Effector CD4-positive, alpha-beta T cell (primary cell): ENCODE results near the gene TENT5C.

ENCODE experiments used
- DNase-seq: peaks from one replicate; pipeline ENCODE4 v3.0.0-alpha.2; 2020

TENT5C gene

DNA sequence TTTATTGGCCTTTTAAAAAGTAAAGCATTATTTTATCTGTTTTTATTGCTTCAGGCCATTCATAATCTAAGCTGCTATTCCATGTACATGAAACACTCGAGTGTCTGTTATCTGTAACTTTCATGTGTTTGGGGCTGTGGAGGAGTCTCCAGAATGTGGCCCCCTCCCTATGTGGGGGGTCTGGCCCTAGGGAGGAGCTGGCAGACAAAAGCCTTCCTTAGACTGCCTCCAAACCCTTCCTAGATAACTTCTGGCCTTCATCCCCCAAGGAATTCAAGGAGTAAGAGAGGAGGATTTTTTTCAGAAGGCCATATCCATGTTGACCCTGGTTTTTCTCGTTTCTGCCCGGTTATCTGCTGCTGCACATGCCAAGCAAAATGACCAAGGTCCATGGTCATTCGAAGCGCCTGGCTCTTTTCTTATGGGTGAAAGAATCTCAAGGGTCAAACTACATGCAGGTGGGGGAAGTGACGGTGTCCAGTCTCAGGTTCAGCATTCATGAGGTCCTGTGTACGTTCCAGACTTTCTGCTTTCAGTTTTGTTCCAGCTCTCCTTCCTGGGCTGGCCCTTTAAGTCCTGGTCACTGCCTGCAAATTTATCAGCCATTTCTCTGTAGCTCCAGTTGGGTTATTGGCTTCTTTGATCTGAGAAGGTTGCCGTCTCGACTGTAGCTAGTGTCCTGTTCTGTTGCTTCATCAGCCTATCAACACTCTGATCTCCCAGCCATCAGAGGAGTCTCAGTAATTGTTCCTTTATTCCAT lies 8.3 kb downstream of the TENT5C start:
- no peak for DNase-seq

DNA sequence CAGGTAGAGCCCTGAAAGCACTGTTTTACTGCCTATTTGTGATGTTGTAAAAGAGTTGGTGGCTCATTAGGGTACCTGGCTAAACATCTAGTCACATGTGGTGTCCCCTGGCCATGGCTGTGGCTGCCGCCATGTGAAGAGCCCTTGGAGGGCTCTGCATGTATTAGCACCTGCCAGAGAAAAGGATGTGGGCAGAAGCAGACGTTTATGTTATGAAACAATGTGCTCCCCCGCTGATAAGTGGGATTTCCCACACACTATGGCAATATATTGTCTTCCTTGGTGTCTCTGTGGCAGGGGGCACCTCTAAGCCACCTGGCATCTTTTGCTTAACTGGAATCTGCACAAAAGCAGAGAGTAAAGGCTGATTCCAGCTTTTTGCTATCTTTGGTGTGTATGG lies 9.6 kb downstream of the TENT5C start:
- peak; percentile 17 for DNase-seq

DNA sequence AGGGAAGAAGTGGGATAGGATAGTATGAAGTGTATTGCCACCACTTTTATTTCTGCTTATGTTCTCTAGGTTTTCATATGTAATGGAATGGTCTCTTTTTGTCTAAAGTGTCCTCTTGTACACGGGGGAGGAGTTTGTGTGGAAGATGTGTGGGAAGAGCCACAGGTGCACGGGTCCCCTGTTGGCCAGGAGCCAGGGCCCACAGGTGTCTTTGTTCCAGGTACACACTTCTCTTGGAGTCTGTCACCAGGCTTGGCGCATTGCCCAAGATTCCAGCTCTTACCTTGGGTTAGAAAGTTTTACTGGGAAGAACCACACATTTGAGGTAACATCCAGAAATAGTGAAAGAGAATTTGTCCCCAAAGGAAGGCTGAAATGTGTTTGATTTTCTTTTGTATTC lies 10.5 kb downstream of the TENT5C start:
- no peak for DNase-seq

DNA sequence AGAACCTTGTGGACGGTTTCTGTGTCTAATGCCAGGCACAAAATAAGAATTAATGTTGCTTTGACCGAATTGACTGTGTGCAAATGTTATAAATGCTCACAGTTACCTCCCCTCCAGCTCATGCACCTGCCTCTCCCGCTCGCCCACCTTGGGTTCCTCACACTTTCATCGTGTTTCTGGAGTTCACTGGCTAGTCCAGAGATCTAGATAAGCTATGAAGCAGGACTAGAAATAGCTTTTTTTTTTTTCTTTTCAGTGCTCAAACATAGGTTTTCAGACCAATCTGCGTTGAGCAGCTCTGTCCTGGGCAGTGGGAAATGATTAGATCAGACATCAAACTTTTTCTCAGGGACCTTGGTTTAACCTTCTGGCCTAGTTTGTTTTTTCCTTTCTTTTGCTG lies 11.1 kb downstream of the TENT5C start:
- no peak for DNase-seq

DNA sequence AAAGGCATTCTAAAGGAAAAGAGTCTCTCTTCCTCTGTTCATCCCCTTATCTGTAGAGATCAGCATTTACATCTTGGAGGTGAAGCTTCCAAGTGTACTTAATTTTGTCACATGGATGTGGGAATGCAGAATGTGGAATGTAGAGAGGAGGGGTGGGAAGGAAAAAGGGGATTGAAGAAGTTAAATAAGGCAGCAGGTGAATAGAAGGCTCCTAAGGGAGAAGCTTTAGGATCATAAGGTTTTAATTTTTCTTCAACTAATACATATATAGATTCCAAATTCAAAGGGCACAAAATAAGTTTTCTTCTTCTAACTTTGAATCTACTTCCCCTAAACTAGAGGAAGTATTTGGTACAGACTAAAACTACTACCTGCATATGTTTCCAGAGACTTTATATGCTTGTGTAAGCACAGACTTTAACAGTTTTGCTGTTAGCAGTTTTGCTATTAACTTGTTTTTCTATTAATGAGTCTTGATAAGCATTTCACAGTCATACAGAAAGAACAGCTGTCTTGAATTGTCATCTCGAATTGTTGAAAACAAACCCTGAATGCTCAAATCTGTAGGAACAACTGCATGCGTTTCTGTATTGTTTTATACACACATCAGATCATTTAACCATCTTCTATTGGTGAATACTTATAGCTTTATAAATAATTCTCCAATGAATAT lies 12.7 kb downstream of the TENT5C start:
- DNase-seq, result no peak

DNA sequence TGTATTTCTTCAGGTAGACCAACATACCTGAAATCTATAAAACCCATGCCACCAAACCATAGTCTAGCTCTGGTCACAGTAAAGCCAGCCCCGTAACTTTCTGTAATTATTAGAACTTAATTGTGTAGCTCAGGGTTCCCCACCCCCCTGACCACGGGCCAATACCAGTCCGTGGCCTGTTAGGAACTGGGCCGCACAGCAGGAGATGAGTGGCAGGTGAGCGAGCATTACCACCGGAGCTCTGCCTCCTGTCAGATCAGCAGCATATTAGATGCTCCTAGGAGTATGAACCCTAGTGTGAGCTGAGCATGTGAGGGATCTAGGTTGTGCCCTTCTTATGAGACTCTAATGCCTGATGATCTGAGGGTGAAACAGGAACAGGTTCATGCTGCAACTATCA lies 14.6 kb downstream of the TENT5C start:
- DNase-seq, result no peak

DNA sequence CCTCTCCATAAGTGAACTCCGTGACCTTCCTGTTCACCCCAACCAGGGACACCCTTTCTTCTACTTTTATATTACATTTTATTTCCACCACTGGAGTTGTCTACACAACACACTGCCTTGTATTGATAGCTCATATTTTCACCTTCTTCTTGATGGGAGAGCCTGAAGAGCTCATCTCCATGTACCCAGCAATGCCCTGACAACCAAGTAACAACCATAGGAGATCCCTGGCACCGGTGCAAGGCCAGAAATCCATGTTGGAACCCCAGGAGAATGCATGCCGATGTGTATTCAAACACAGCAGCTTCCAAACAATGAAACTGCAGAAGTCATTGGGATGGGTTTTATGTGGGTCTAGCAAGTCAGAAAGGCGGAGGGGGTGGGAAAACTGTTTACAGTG lies 15.5 kb downstream of the TENT5C start:
- DNase-seq, result no peak

DNA sequence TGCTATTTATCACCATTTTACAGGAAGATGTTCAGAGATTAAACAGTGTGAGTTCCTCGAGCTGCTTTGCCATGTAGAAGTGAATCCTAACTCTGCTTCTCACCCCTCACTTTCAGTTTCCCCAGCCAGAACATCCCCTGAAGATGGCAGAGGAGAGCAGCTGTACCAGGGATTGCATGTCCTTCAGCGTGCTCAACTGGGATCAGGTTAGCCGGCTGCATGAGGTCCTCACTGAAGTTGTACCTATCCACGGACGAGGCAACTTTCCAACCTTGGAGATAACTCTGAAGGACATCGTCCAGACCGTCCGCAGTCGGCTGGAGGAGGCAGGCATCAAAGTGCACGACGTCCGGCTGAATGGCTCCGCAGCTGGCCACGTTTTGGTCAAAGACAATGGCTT lies 16.9 kb downstream of the TENT5C start:
- no peak for DNase-seq

DNA sequence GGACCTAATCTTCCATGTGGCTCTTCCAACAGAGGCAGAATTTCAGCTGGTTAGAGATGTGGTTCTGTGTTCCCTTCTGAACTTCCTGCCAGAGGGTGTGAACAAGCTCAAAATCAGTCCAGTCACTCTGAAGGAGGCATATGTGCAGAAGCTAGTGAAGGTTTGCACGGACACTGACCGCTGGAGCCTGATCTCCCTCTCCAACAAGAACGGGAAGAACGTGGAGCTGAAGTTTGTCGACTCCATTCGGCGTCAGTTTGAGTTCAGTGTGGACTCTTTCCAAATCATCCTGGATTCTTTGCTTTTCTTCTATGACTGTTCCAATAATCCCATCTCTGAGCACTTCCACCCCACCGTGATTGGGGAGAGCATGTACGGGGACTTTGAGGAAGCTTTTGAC lies 17.3 kb downstream of the TENT5C start:
- no peak for DNase-seq

DNA sequence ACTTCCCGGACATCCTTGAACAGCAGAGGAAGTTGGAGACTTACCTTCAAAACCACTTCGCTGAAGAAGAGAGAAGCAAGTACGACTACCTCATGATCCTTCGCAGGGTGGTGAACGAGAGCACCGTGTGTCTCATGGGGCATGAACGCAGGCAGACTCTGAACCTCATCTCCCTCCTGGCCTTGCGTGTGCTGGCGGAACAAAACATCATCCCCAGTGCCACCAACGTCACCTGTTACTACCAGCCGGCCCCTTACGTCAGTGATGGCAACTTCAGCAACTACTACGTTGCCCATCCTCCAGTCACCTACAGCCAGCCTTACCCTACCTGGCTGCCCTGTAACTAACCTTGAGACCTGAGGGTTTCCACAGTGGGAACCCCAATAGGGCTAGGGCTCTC lies 17.9 kb downstream of the TENT5C start:
- DNase-seq, result no peak

DNA sequence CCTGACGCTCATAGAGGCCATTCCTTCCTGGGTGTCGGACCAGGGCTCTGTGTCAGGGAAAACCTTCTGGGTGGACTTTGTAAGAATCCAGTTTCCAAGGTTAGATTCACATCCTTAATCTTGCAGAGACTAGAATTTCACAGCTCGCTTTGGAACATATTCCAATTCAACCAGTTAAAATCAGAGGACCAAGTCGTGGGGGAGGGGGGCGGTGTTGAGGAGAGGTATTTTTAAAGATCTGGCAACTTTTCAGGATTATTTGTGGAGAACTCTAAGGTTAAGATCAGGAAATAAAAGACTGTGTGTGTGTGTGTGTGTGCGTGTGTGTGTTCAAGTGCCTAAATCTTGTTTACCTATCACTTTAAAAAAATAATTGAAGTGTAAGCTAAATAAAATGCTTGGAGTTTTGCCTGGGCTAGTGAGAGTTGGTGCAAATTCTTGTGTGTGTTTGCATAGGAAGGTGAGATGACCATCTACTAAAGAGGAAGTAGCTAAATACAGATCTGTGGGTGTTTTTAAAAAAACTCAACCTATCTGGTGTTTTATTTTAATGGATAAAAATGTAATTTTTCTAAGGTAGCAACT lies 21.8 kb downstream of the TENT5C start:
- no peak for DNase-seq

DNA sequence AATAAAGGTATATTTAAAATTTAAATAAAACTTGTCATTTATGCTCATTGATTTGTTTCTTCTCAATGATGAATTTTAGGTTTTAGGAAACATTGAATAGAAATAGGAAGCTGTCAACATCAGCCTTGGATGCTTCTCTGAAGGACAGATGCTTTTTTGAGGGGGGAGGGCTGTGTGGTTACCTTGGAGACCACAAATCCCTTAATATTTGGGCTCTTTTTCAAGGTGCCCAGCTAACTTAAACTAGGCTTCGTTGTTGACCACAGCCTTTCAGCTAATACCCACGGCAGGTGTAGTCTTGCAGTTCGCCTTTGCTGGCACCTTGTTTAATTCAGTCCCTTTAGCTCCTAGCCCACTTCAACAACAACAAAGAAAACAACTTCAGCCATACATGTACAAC lies 22.5 kb downstream of the TENT5C start:
- no peak for DNase-seq

DNA sequence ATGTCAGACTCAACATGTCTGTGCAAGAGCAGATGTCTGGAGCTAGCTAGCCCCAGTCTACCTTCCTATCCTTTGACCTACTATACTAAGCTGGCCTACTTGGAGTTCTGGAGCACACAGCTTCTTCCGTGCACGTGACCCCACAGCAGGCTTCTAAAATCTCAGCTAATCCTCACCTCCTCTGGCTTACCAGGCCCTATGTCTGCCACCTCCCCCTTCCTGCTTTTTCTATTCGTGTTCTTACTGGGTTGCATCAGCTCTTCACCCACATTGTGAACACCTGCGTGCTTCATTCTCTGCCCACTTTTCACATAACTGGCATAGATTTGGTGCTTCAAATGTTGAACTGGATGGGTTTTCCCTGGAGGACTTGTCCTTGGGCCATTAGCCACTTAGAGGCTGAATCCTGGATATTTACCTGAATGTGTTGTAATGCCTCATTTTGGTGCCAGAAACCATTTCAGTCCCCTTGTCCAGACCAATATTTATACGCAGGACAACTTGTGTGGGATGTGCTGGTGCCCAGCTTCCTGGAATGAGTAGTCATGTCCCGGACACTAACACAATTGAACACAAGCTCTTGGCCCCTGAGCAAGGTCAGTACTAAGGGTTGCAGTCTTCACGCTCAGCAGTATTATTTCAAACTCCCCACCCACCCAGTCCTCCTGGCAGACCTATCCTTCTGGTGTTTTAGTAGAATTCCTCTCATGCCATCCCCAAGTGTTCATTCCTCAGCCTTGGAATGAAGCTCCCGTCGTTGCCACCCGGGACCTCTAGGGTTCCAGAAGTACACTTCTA lies 24.0 kb downstream of the TENT5C start:
- no peak for DNase-seq

DNA sequence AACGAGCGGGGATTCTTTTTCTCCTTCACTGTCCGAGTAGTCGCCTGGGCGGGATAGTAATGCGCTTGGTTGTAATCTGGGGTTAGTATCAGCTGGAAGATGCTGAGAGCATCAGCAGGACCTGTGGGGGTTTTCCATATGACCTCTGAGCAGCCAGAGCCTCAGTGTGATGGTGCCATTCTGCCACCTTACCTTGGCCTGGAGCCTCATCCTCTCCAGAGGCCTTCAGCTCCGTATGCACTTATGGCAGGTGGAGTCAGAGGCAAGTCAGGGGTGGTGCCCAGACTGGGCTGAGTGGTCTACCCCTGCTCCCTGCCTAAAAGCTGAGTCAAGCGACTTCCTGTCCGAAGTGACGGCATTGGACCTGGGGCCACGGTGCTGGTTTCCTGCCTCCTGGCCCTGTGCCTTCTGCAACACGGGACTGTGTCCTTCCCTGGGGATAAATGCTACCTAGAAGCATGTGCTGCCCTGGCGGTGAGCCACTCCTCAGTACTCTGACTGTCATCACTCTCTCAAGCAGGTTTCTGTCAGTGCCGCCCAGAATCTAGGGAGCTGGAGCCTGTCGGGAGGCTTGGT lies 24.7 kb downstream of the TENT5C start:
- DNase-seq, result no peak

DNA sequence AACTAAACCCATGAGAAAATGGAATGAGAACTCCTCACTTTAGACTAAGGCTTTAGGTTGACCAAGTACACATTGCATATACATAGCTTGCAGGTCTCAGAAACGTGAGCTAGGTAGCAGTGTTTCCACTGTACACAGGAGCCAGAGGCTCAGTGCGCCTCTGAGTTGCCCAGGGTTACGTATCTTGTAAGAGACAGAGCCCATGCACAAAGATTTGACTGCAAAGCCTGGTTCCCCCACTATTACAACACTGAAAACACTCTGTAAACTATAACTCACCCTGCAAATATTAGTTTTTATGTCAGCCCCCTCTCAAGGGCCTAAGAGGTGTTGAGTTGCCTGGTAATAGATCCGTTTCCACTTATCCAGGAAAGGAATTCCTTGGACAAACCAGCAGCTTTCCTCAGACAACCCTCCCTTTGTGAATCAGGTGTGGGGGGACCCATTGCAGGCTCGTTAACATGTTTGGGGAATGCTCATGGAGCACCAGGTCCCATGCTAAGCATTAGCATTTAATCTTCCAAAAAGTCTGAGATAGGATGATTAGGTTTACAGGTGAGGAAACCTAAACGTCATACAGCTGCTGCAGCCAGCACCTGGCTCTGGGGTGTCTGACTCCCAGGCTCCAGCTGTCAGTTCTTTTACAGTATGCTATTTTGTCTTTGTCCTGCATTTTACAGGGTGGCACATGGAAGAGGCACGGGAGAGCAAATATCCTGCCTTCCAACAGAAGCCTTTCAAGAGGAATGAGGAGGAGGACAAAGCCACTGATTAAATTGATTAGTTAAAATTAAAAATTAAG lies 25.7 kb downstream of the TENT5C start:
- no peak for DNase-seq

DNA sequence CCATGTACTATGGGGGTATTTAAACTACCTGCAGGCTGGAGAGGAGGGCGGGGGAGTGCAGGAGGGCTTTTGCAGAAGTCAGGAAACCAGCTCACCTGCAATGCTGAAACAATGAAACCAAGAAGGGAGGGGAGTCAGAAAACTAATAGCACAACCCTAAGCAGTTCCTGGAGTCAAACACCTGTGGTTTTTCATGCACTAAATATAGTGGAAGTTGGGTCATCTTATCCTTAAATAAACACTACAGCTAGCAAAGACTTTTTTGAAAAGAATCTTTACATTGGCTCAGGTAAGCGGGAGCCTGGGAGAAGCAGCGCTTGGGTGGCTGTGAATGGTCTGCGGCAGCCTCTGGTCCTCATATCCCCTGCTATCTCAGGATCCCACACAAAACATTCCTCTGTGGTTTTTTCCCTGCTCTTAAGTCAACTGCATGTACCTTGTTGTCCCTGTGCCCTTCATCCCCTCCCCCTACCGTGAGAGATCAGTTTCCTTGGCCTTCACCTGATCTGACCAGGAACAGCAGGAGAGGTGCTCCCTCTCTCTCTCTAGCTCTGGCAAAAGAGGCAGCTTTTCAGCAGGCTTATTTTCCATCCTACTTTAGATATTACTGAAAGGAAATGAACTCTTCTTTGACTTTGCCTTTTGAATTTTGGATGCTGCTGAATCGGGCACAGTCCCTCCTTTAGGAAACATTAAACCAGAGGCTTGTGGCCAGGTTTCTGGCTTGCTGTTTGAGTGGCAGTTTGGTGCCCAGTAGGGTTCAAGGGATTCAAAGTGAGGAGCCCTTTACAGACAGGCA lies 26.6 kb downstream of the TENT5C start:
- DNase-seq, result no peak

DNA sequence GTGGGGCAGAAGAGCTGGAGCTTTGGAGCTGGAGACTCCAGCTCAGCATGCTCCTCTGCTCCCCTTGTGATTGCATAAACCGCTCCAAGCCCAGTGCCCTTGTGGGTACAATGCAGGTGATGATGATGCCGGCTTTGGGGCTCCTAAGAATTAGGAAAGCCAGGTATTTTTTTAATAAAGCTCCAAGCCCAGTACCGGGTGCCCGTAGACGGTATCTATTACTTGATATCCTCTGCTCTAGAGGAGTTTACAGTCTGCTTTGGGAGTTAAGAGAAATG lies 27.2 kb downstream of the TENT5C start:
- DNase-seq, result no peak

DNA sequence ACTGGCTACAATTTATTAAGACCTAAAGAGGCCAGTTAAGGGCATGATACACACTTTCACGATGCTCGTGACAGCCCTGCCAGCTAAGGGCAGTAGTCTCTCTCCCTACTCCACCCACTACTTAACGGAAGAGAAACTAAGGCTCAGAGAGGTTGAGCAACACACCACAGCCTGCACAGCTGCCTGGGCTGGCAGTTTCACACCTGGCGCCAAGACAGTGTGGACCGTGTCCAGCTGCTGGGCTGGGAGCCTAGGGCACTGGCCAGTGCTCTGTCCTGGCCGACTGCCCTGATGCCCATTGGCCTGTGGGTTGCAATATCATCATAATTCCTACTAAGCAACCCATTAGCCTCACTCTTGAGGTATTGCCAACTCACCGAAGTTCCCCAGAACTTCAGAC lies 27.6 kb downstream of the TENT5C start:
- no peak for DNase-seq

DNA sequence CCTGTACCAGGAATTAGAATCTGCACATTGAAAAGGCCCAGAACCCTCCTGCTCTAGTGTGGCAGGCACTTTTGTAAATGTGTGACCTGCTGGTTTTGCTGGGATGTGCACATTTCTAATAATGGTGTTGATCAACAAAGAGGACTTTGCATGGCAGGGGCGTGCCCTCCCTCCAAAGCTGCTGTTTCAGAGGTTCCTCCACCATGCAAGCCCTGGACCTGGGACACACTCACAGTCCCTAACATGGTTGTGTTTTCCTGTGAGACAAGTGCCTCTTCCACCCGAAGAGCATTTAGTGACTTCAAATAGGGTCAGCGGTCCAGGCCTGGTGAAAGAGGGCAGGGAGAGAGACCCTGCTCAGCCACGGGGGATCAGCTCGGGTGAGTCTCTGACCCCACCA lies 28.1 kb downstream of the TENT5C start:
- DNase-seq, result no peak

DNA sequence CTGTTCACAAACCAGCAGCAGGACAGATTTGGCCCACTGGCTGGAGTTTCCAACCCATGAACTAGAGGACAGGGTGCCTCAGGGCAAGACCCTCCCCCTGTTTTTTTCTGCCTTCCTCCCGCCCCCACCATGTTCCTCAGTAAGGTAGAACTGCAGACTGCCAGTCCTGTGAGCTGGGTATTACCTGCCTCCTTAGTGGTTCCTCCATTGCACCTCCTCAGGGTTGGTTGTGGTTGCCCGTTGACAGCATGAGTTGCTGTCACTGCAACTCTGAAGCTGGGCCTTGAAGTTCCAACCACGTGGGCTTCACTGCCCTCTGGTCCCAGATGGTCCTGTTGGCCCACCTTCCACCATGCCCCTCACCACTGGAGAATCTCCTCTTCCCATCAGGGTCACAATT lies 28.8 kb downstream of the TENT5C start:
- no peak for DNase-seq

DNA sequence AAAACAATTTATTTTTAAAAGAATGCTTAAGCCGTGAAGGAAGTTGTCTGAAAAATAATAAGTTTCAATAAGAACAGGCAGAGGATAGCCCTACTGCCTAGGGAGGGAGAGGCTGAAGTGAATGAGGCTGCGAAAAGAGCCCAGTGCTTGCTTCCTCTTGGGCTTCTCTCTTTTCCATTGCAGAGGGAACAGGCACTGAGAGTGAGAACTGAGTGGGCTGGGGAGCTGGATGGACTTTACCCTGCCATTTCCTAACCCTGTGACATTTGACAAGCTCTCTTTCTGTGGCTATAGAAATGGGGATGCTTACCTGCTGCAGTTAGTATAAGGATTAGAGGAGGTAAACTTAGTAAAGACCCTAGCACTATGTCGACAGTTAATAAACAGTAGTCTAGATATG lies 30.0 kb downstream of the TENT5C start:
- DNase-seq, result no peak
